Testis (tissue), 2 donors: ENCODE data around the gene RER1.

ENCODE experiments used
- CTCF ChIP-seq, 3 experiments: fragments of 450-650 bp in 2 of 3; fragments of 200-600 bp in 1 of 3; sonication (generic) in 1 of 3; IDR thresholded peaks; one replicate each; pipeline ENCODE4 v1.5.1; 2016 to 2019; ENCODE audit warnings: antibody characterized with exemption in 3 of 3, mild to moderate bottlenecking in 2 of 3, moderate library complexity in 1 of 3
- POLR2A ChIP-seq: fragments of 450-650 bp; IDR thresholded peaks from one replicate; pipeline ENCODE4 v1.6.1; 2017; ENCODE audit warnings: antibody characterized with exemption, mild to moderate bottlenecking, moderate library complexity

DNA sequence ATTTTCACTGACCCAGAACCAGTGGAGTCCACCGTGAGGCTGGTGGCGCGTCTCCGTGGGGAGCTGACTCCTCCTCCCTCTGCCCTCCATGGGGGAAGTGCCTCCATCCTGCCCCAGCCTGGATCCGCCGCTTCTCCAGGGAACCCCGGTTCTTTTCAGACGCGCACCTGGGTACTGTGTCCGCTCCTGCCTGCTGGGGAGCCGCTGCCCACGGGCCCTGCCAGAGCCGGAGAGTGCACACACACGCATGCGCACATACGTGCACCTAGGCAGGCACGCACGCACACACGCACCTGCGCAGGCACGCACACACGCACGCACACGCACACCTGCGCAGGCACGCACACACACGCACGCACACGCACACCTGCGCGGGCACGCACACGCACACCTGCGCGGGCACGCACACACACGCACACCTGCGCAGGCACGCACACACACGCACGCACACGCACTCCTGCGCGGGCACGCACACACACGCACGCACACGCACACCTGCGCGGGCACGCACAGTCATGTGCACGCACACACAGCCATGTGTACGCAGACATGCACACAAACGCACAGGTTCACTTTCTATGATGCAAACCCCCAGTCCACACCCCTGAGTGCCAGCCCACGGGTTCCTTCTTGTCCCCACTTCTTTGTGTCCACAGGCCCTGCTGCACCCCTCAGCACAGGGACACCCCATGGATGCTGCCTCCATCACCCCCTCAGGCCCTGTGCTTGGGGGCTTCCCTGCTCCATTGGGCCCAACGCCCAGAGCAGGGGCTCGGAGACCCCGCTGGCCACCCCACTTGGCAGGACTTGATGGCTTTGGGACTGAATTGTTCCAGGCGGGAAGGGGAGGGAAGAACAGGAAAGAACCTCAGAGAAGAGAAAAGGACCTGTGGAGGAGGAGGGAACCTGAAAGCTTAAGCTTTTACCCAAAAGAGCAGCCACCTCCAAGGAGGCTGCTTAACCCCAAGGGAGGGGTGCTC lies 43.0 kb upstream of the RER1 start:
- TF ChIP-seq CTCF (IDR thresholded peaks at IDR 0.05) (no peak), POLR2A (no peak)
